ENCODE measurements around the gene LHFPL2. TPM values are rescaled to one million over a fixed set of nuclear protein-coding genes. Genes with fewer than 3 reads are reported as not detected.

LHFPL2 gene
- total and polyA plus RNA-seq, 2 experiments from 2014 or later, result 10.6 to 50.8 TPM

- ATAC-seq (no peak), DNase-seq (ENCODE audit: low spot score) (no peak)
- no peaks in the 10 kb centered on the region; the same call in 2 of the 3 replicates for H3K9me3 Mint-ChIP-seq
- H3K4me3 Mint-ChIP-seq, result no peak overlapping the region
- no peak overlapping the region for H3K27ac Mint-ChIP-seq
- no peaks in the 10 kb centered on the region for H4K20me1 ChIP-seq (replicated peaks; ENCODE audit: insufficient read depth)
- H3K27me3 ChIP-seq (ENCODE audit: insufficient read depth), result no peaks in the 10 kb centered on the region
- H3K4me1 ChIP-seq (ENCODE audit: insufficient read depth), result peaks cover 5% of the 10 kb centered on the region
- H3K27ac ChIP-seq (ENCODE audit: low read depth), result no peak overlapping the region
- H3K4me1 Mint-ChIP-seq, result peaks cover 11% of the 10 kb centered on the region; the same call in 2 of the 3 replicates
- H3K9me2 ChIP-seq (ENCODE audit: insufficient read depth), result no peaks in the 10 kb centered on the region
- peaks cover 3% of the 10 kb centered on the region for H3K27me3 Mint-ChIP-seq (ENCODE audit: insufficient read depth, low read depth, poor library complexity)
- no peak for TF ChIP-seq POLR2AphosphoS5 (IDR thresholded peaks at IDR 0.05; ENCODE audit: low read depth)
- TF ChIP-seq EZH2 (IDR thresholded peaks at IDR 0.05; ENCODE audit: low read depth, unreplicated experiment), result no peak
- no peak for TF ChIP-seq STAT1 (IDR thresholded peaks at IDR 0.05; ENCODE audit: unreplicated experiment)
- TF ChIP-seq, protein P1, sequence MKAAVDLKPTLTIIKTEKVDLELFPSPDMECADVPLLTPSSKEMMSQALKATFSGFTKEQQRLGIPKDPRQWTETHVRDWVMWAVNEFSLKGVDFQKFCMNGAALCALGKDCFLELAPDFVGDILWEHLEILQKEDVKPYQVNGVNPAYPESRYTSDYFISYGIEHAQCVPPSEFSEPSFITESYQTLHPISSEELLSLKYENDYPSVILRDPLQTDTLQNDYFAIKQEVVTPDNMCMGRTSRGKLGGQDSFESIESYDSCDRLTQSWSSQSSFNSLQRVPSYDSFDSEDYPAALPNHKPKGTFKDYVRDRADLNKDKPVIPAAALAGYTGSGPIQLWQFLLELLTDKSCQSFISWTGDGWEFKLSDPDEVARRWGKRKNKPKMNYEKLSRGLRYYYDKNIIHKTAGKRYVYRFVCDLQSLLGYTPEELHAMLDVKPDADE (IDR thresholded peaks at IDR 0.05), result no peak
- no peak for TF ChIP-seq EZH2phosphoT487 (IDR thresholded peaks at IDR 0.05; ENCODE audit: unreplicated experiment)
- TF ChIP-seq ZNF462 (CRISPR knock-in tag; IDR thresholded peaks at IDR 0.05), result no peak
- no peaks in the 10 kb centered on the region for H3F3A ChIP-seq (replicated peaks; ENCODE audit: low read depth)
- H3K4me2 ChIP-seq, result no peak overlapping the region
- no peaks in the 10 kb centered on the region for H3K36me3 ChIP-seq (ENCODE audit: insufficient read depth)
- H3K4me3 ChIP-seq, result no peak overlapping the region
- no peaks in the 10 kb centered on the region for H3K36me3 Mint-ChIP-seq (ENCODE audit: low read depth)
- H2AFZ ChIP-seq, result no peak overlapping the region
- H3K79me2 ChIP-seq (replicated peaks; ENCODE audit: insufficient read depth), result no peaks in the 10 kb centered on the region
These were observed 12.5 kb upstream of the LHFPL2 start for GRCh38 chr5:78661044-78661443.
